Bone marrow (tissue), 2 donors: ENCODE measurements around the gene VCAM1.
"Not testable (repeated sequence)": the region's sequence is repeated elsewhere in the genome, so short reads cannot be mapped to it uniquely, and the experiment has no call there.

ENCODE experiments used
- DNase-seq, 2 donors: peaks; one replicate each; lab custom pipeline; 2025; lab: John Stamatoyannopoulos, UW

VCAM1 gene

GRCh38 chr1:100780814-100781213 is 61.3 kb downstream of the VCAM1 start:
- no peak for DNase-seq

DNA sequence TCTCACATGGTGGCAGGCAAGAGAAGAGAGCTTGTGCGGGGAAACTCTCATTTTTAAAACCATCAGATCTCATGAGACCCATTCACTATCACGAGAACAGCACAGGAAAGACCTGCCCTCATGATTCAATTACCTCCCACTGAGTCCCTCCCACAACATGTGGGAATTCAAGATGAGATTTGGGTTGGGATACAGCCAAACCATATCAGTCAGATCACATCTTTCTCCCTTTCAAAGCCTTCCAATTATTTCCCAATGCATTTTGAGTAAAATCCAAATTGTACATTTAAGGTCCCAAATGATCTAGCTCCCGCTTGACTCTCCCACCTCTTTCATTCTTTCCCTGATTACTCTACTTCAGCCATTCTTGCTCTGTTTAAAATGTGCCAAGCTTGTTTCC is 62.2 kb downstream of the VCAM1 start:
- DNase-seq, result not testable (repeated sequence)

DNA sequence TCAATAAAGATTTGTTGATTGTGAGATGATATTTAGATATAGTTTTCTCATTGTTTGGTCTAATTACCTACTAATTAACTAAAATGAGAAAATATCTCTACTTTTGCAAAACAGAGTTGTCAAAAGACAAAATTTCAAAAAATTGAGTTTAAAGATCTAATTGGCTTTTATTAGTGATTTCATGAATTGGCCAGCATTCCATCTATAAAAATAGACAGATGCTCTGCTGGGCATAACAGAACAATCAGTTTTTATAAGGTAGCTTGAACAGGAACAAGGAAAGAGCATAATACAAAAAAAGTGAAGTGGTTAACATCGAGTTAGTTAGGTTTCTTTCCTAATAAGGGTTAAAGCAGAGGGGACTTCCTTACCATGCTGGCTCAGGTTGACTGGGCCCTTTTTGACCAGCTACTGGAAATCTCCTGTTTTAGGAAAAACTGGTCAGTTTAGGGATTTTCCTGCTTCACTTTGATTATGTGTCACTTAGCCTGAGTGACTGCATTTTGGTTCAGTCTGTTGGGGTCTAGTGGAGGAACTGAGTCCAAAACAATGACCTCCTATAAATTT is 63.0 kb downstream of the VCAM1 start:
- DNase-seq, result no peak

GRCh38 chr1:100785470-100786052 is 66.0 kb downstream of the VCAM1 start:
- no peak for DNase-seq

DNA sequence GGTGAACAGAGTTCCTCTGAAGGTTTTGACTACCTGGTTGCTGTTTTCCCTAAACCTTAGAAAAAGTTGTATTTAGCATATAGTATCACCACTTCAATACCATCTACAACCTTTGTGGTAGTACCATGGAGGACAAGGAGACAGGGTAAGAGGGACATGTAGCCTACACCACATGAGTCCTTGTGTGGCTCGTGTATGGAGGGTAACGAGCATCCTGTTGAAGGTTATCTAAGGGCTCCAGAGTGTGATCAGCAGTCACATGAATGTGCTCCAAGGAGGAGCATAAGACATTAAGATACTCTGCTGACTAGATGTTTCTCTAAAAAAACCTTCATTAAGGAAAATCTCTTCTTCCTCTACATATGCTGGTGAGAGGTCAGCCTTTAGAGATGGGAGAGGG is 67.3 kb downstream of the VCAM1 start:
- DNase-seq, result no peak
